T follicular helper cell (primary cell): ENCODE results near the gene ANKRD17.
"Not testable (repeated sequence)": the region's sequence is repeated elsewhere in the genome, so short reads cannot be mapped to it uniquely, and the experiment has no call there.

Experiments
- DNase-seq: peaks from one replicate; pipeline ENCODE4 v3.0.0-alpha.2; 2020; ENCODE audit warnings: low read depth

Gene ANKRD17

DNA sequence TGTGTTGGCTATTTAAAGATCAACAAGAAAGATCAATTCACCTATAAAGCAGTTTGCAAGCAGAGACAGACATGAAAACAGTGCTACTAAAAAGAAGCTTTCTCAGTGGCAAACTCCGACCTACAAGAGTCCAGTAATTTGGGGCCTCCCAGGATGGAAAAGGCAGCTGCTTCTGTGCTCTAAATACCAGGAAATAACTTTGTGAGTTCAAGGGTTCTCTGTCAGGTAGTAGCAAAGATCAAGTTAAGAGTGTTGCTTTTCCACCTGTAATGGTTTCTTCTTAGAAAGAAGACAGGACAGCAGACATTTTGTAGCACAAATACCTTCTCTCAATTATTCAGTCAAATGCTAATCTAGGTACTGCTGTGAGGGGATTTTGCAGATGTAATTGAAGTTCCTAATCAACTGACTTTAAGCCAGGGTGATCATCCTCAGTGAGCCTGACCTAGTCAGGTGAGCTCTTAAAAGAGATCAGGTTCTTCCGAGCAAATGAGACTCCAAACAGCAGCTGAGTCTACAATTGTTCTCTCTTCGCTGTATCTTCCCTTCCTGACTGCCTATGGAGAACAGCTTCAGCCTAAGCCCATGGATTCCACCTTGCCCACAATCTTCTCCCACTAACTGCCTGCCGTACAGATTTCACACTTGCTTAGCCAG, 13.5 kb downstream of the ANKRD17 start:
- no peak for DNase-seq

DNA sequence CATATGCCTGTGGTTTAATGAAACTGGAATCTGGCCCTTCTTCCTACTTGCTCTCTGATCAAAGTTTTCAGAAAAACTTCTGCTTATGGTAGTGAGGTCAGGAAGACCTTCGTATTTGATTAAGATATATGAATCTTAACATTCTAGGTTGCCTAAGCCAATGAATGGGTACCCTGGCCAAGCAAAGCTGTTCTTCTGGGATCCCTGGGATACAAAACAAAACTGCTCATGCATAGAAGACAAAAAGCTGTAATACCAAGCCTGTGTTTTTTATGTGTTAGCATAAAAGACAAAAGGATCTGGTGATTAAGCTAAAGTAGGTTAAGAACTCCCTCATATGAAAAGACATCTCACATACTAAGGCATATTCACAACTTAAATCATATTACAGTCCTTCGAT, 21.6 kb downstream of the ANKRD17 start:
- DNase-seq: no peak

DNA sequence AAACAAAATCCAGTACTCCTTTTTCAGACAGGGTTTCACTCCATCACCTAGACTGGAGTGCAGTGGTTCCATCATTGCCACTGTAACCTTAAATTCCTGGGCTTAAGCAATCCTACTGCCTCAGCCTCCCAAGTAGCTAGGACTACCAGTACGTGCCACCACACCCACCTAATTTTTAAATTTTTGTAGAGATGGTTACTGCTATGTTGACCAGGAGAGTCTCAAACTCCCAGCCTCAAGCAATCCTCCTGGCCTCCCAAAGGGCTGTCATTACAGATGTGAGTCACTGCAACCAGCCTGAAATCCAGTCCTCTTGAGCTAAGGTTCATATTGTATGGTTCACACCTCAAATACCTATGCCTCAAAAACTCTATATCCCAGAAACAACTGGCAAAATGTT, 22.4 kb downstream of the ANKRD17 start:
- no peak for DNase-seq

DNA sequence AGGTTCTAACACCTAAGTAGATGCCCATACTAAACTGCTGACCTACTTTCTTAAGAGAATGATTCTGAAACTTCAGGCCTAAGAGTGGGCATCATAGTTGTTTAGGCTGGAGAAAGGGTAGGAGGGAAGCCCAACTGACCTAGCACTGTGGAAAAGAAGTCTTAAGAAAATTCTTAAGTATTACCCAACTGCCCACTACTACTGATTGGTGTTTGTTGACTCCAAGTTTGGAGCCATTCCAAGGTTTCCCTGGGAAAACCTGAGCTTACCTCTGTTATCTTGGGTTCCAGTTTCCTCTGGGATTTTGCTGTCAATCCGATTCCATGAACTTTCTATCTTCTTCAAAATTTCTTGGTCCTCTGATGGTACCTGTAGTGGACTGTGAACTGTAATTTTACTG, 23.9 kb downstream of the ANKRD17 start:
- DNase-seq: no peak

DNA sequence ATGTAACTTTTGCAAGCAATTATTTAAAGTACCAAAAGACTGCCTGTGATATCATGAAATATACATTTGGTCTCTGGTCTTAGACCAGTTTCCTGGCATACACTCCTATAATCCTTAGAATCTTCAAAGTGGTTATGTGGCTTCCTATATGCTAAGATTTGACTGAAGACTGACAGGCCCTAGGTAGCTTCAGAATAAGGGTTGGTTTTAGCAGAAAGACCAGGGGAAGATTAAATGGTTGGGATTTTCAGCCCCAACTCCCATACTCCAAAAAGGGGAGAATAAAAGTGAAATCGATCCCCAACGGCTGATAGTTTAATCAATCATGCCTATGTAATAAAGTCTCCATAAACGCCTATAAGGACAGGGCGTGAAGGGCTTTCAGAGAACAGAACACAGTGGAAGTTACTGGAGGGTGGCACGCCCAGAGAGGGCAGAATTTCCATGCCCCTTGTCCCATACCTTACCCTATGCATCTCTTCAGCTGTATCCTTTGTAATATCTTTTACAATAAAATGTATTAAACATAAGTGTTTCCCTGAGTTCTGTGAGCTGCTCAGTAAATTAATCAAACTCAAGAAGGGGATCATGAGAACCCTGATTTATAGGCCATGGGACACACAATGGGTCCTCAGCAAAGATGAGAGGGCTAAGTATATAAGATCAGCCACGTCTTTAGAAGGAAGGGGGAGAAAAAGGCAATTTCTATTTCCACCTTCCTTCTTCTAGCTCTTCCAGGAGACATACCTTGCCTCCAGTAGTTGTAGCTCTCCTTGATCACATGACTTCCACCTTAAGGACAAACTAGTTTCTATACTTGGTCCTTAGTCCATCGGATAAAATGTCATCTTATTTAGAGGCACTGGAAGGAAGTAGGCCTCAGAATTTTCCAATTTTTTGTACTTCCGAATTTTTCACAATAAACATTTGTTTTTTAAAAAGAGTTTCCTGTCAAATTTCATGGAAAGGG, 26.8 kb downstream of the ANKRD17 start:
- DNase-seq: no peak

DNA sequence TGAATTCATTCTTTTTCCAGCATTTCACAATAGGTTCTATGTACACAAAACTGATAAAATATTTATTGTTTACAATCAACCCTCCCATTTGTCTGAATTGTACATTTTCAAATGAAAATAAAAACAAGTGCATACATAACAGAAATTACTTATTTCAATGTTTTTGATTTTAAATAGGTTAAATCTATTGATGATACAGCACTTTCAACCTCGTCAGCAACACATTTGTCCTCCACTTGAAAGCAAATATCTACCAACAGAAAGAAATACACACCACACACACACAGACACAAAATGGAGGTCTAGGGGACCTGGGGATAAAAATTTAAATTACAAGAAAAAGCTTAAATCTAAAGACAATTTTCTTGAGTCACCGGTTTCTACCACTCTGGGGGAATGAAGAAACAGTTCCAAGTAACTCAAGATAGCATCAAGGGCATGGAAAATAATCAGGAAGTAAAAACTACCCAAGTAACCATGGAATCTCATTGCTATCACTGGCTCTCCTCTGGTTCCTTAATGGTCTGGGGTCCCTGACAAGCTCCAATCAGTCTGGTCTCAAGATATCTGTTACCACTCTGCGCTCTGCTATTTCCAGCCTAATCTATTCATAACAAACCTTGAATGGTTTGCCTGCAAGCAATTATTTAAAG, 27.6 kb downstream of the ANKRD17 start:
- no peak for DNase-seq

DNA sequence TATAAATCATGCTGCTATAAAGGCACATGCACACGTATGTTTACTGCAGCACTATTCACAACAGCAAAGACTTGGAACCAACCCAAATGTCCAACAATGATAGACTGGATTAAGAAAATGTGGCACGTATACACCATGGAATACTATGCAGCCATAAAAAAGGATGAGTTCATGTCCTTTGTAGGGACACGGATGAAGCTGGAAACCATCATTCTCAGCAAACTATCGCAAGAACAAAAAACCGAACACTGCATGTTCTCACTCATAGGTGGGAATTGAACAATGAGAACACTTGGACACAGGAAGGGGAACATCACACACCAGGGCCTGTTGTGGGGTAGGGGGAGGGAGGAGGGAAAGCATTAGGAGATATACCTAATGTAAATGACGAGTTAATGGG, 29.8 kb downstream of the ANKRD17 start:
- not testable (repeated sequence) for DNase-seq

DNA sequence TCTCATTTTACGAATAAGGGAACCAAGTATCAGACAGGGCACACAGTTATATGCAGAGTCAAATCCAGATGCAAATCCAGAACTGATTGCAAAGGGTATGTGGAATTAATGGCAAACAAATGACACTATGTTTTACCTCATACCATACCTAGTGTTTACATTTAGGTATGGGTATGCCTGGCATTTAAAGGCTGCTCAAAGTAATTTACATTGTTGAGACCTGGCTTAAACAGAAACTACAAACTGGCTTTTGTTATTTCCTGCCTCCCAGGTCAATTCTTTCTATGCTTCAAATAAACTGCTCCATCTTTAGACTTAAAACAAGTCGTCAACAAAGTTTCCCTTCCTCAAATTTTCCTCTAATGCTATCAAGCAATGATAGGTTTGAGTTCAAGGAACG, 33.7 kb downstream of the ANKRD17 start:
- no peak for DNase-seq

DNA sequence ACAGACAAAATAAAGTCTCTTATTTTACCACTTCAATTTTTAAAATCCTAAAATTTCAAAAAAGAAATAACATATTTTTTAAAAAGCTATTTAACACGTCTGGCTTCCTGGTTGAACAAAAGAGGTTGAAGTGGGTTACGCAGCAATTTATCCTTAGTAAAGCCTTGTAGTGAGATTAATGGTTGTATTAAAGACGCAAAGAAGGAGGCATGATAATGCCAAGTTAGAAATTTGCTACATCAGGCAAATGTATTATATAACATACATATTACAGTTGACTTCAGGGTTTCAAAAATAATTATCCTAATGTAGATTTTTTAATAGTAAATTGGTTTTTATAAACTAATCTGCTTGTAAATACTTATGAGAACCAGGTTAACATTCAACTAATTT, 35.3 kb downstream of the ANKRD17 start:
- no peak for DNase-seq

DNA sequence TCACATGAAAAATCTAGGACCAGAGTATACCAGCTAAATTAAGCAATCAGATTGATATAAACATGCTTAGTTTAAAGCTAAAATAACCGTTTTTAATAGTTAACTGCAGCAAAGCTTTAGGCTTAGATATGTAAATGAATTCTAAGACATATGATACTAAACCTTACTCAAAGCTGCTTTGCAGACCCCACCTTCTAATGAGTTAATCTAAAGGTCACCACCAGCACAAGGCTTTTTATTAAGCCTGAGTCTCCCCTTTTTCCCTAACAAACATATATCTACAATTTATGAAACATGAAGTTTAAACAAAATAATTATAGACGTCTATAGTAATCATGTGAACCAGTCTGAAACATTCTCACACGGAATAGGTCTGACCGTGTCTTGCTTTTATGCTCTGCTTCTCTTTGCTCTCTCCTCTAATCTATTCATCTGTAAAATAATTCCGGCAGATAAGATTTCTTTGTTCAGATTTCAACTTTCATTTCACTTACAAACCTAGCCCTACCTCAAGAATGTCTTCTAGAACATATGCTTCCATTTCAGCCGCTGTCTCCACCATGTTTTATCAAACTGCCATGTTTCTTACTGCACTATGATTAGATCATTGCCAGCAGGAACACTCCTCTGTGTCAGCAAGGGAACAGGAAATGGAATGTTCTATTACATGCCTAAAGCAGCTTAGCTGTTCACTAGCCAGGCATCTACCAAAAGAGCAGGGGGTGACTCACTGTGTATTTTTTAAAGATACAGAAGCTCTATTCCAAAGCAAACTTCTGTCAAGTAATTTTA, 35.9 kb downstream of the ANKRD17 start:
- DNase-seq: peak; percentile 48

DNA sequence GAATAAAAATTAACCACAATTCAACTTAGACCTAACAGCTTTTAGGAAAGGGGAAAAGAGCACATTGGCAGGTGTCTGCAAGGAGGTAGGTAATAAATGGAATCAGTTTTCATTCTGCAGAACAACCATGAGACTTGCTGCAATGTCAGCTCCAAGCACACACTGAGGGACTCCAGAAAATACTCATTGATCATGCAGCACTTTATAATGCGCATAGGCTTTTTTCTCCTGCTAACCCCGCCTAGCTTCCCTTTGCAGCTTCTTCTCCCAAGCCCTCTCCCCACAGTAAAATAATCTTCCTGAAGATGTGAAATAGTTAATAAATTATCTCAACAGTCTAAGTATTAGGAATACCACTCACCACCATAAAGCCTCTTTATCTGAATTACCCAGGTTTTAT, 36.9 kb downstream of the ANKRD17 start:
- DNase-seq: no peak

DNA sequence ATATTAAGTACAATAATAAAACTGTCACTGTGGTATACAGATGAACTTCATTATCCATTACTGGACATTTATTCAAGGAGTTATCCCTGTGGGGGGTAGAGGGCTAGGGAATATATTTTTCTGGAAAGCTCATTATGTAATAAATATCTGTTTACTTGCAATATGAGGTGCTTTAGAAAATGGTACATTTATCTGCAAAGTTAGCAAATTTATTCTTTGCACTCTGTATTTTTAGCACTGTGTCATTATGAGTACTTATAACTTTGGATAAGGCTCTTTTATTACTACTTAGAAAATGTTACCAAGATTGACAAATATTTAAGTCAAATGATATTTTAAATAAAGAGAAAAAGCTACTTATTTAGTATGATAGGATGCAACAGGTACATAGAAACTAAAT, 37.8 kb downstream of the ANKRD17 start:
- DNase-seq: no peak

DNA sequence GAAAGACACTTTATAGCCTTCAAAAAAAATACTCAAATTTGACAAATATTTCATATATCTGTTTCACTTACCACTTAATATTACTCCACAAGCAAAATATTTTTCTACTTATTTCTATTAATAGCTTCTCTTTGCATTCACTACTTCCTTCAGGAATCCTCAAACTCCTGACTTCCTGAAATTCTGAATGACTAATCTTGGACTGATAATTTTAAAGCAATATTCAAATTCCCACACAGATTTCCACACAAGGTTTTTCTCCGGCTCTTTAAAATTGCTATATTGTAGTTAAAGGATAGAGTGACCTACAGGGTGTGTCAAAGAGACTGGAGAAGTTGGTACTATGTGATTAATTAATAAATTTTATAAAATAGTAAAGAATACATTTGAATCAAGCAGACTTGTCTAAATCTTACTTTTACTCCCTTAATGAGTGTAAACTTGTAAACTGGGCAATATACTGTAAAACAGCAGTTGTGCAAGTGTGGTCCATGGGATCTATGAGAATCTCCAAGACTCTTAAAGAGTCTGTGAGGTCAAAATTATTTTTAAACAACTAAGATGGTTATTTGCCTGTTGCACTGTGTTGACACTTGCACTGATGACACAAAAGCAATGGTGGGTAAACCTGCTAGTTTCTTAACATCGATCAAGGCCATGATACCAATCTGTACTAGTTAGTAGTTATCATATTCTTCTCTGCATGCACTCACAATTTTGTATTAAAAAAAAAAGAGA, 44.5 kb downstream of the ANKRD17 start:
- DNase-seq: no peak

DNA sequence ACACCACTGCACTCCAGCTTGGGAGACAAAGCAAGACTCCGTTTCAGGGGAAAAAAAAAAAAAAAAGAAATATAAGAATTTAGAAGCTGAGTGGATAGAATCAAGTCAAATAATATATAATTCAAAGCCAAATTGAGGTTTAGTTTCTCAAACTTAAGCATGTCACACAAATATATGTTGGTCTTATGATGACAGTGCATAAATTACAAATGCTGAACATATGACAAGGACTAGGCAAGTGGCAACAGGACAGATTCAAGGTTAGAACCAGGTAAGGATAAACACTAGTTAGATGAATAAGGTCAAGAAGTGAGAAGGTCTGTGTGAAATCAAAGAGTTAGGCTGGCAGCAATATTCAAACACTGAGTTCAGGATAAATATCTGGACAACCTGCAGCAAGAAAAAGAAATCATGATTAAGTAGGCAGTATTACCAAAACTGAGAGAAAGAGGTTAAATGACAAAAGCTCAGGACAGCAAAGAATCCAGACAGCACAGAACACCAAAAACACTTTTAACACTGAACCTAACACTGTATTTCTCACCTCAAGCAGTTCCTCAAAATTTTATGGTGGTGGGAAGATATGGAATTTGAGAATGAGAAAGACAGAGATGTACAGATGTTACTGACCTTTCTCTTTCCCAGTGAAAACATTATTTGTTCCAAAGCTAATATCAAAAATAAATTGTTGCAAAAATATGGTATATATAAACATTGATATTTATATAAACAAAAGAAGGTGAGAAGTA, 45.4 kb downstream of the ANKRD17 start:
- DNase-seq: no peak

DNA sequence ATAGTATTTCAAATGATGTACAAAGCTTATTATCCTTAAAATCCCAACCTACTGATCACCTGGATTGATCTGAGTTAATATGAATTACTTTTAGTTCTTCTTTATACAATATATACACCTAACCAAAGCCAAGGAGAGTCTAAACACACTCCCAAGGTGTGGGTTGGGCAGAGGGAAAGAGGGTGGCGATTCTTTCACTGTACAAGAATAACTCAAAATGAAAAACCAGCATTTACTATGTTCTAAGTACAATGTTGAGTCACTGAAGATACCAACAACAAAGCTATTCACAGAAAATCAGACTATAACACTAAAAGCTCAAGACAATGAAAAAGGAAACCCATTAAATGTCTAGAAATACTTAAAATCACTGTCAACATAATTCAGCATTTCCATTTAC, 46.6 kb downstream of the ANKRD17 start:
- no peak for DNase-seq

DNA sequence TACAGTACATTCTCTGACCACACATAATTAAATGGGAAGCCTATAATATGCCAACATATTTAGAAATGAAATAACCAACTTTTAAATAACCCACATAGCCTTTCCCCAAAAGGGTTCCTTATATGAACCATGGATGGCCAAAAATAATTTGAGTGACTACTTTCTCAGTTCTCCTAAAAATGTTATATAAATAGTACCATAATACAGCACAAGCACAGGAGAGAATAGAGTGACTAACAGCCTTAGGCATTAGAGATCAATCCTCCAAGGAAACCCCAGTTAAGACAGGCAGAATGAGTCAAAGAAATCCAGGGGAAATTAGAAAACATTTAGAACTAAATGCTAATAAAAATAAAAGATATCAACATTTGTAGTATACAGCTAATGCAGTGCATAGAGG, 50.2 kb downstream of the ANKRD17 start:
- no peak for DNase-seq

DNA sequence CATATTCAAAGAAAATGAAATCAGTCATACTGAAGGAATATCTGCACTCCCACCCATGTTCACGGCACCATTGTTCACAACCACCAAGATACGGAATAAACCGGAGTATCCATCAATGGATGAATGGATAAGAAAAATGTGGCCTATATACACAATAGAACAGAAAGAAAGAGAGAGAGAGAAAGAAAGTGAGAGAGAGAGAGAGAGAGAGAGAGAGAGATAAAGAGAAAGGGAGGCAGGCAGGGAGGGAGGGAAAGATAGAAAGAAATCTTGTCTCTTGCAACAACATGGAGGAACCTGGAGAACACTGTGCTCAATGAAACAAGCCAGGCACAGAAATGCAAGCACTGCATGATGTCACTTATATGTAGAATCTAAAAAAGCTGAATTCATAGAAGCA, 52.4 kb downstream of the ANKRD17 start:
- DNase-seq: no peak

DNA sequence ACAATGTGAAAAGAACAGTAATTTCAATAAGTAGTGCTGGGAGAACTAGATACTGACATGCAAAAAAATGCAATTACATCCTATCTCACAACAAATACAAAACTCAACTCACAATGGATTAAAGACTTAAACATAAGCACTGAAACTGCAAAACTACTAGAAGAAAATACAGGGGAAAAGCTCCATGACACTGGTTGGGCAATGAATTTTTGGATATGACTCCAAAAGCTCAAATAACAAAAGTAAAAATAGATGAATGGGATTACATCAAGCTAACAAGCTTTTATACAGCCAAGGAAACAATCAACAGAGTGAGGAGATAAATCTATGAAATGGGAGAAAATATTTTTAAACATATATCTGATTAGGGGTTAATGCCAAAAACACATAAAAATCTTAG, 53.1 kb downstream of the ANKRD17 start:
- no peak for DNase-seq

DNA sequence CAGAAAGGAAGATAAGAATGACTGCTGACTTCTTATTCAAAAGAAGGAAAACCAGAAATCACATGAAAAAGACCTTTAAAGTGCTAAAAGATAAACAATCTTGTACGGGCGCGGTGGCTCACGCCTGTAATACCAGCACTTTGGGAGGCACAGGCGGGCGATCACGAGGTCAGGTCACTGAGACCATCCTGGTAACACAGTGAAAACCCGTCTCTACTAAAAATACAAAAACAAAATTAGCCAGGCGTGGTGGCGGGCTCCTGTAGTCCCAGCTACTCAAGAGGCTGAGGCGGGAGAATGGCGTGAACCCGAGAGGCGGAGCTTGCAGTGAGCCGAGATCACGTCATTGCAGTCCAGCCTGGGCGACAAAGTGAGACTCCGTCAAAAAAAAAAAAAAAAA, 54.6 kb downstream of the ANKRD17 start:
- DNase-seq: not testable (repeated sequence)

DNA sequence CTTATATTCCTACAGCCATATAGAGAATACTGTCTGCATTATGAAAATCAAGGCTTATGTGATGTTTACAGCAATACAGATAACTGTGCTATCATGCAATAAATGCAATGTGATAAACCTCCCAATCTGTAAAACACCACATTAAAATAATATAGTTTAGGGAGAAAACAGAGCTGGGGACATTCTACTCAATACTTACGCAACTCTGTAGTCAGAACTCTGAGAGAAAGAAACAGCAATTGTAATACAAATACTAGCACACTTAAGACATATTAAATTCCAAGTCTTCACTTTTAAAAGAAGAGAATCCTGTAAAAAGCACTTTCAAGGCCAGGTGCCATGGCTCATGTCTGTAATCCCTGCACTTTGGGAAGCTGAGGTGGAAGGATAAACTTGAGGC, 61.4 kb downstream of the ANKRD17 start:
- no peak for DNase-seq

DNA sequence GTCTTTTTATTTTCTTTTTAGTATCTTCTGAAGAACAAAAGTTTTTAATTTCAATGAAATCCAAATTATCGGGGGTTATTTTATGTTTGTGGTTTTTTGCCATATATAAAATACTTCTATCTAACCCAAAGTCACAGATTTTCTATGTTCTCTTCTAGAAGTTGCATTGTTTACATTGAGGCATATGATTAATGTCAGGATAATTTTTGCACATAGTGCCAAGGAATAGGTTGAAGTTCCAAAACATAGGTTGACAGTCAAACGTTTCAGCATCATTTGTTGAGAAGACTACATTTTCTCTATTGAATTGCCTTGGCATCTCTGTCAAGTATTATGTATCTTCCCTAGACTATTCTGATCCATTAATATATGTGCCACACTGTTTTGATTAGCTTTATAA, 64.5 kb downstream of the ANKRD17 start:
- no peak for DNase-seq
